ENCODE results near the gene PITX1.

The PITX1 gene

DNA sequence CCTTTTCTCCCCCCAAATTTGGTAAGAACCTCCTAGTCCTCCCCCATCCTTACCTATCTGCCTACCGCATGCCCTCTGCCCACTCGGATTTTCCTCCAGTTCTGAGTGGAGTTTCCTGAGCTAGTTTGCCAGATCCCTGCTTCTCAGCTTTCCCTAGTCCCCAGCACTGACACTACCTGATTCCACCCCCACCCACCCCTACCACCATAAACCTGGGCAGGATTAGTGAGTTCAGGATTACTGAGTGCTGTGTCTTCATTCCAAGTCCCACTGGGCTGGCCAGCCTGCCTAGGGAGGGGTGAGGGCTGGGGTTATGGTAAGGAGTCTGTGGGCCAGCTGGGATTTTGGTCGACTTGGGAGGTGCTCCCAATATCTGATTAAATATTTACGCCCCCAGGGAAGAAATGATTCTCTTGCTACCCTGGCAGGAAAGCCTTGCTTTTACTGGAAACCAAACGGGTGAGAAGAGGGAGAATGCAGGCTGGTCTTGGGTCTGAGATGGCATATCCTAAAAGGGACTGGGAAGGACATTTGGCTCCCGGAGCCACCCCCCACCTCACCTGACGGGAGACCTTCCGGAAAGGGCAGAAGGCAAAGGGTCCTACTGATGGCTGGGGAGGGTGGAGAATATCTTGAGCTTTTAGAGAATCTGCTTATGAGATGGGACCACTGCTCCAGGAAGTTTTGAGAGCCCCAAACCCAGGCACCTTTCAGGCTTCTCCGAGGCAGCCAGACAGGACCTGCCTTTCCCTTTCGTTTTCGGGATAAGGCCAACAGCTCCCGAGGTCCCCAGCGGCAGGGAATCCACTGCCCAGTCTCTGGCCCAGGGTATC, 3.7 kb downstream of the PITX1 start:
- H3K9ac ChIP-seq (ENCODE audit: low read length): no peak overlapping the region
- H3K79me1 ChIP-seq (ENCODE audit: low read length): no peaks in the 10 kb centered on the region
- no peak overlapping the region for H3K14ac ChIP-seq (ENCODE audit: low read length)
- no peak overlapping the region for H4K91ac ChIP-seq (ENCODE audit: low read depth, low read length)
- H2BK12ac ChIP-seq (ENCODE audit: low read length): no peak overlapping the region
- H3K18ac ChIP-seq (ENCODE audit: low read length): no peak overlapping the region
- peaks cover 13 to 17% of the 10 kb centered on the region in 2 experiments for H3K4me1 ChIP-seq (ENCODE audit: control insufficient read depth in 1 of 2, insufficient read depth in 2 of 2, low read length in 2 of 2)
- no peak overlapping the region for H2AK5ac ChIP-seq (ENCODE audit: low read length)
- no peak for DNase-seq
- no peaks in the 10 kb centered on the region for H3K79me2 ChIP-seq (ENCODE audit: control insufficient read depth, insufficient read depth, low read length, poor library complexity)
- no peak overlapping the region for H3K27ac ChIP-seq (ENCODE audit: low read depth, low read length)
- H3K4me3 ChIP-seq (ENCODE audit: low read depth, low read length): no peak overlapping the region
- no peak overlapping the region for H4K8ac ChIP-seq (ENCODE audit: low read depth, low read length)
- H4K12ac ChIP-seq (ENCODE audit: low read depth, low read length): no peak overlapping the region
- peaks cover 88% of the 10 kb centered on the region for H3K27me3 ChIP-seq (ENCODE audit: insufficient read depth, low read length)
- no peak overlapping the region for H3K4ac ChIP-seq (ENCODE audit: low read depth, low read length)
- no peak overlapping the region for H3K4me2 ChIP-seq (ENCODE audit: low read length)
- H2AFZ ChIP-seq (ENCODE audit: insufficient read depth, low read length, poor library complexity): no peak overlapping the region
- WGBS (ENCODE audit: extremely low coverage, insufficient coverage, insufficient read length): no CpG with 5 or more reads among the region's 13 CpGs
- peaks cover 11% of the 10 kb centered on the region for H3K9me3 ChIP-seq (ENCODE audit: insufficient read depth, low read depth, low read length)
- H3K36me3 ChIP-seq (ENCODE audit: control insufficient read depth in 1 of 2, insufficient read depth in 2 of 2, low read length in 2 of 2): no peaks in the 10 kb centered on the region
- H2BK120ac ChIP-seq (ENCODE audit: insufficient read depth, low read length, poor library complexity): no peak overlapping the region
- no peak overlapping the region for H3K23ac ChIP-seq (ENCODE audit: low read length)
- no peak overlapping the region for H2BK5ac ChIP-seq (ENCODE audit: low read depth, low read length, poor library complexity)

DNA sequence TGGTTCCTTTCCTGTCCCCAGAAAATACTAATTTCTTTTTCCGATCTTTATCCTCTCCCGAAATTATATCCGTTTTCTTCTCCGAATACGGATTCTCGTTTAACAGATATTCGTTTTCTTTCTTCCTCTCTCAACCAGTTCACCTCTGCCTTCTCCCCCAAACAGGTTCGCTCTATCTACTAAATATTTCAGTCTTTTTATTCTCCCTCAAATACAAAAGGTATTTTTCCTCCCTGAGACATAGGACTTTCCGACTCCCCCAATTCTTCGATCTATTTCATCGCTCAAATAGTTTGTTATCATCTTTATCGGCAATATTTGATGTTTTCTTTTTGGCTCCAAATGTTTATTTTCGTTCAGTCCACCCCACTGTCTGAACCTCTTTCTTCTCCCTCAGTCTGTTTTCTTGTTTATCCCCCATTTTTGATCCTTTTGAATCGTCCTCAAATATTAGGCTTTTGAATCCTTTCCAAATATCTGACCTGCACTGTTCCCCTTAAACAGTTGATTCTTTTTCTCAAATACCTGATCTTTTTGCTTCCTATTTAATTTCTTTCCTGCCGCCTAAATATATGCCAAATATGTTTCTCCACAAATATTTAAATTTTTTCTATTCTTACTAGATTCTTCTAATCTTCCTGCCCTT, 4.4 kb downstream of the PITX1 start:
- H3K4me3 ChIP-seq (ENCODE audit: low read depth, low read length): no peak overlapping the region
- H2BK5ac ChIP-seq (ENCODE audit: low read depth, low read length, poor library complexity): no peak overlapping the region
- peaks cover 81% of the 10 kb centered on the region for H3K27me3 ChIP-seq (ENCODE audit: insufficient read depth, low read length)
- H3K79me2 ChIP-seq (ENCODE audit: control insufficient read depth, insufficient read depth, low read length, poor library complexity): no peaks in the 10 kb centered on the region
- no peaks in the 10 kb centered on the region for H3K79me1 ChIP-seq (ENCODE audit: low read length)
- H2BK12ac ChIP-seq (ENCODE audit: low read length): no peak overlapping the region
- no peak overlapping the region for H2AFZ ChIP-seq (ENCODE audit: insufficient read depth, low read length, poor library complexity)
- H3K9me3 ChIP-seq (ENCODE audit: insufficient read depth, low read depth, low read length): peaks cover 9% of the 10 kb centered on the region
- no peak overlapping the region for H4K8ac ChIP-seq (ENCODE audit: low read depth, low read length)
- H4K91ac ChIP-seq (ENCODE audit: low read depth, low read length): no peak overlapping the region
- no peak overlapping the region for H4K12ac ChIP-seq (ENCODE audit: low read depth, low read length)
- H3K4me1 ChIP-seq (ENCODE audit: control insufficient read depth in 1 of 2, insufficient read depth in 2 of 2, low read length in 2 of 2): peaks cover 13 to 17% of the 10 kb centered on the region in 2 experiments
- no peak overlapping the region for H3K4me2 ChIP-seq (ENCODE audit: low read length)
- no peak overlapping the region for H3K14ac ChIP-seq (ENCODE audit: low read length)
- H3K9ac ChIP-seq (ENCODE audit: low read length): no peak overlapping the region
- WGBS (ENCODE audit: extremely low coverage, insufficient coverage, insufficient read length): no CpG with 5 or more reads among the region's 15 CpGs
- no peak overlapping the region for H3K18ac ChIP-seq (ENCODE audit: low read length)
- no peak overlapping the region for H3K4ac ChIP-seq (ENCODE audit: low read depth, low read length)
- H2AK5ac ChIP-seq (ENCODE audit: low read length): no peak overlapping the region
- no peak overlapping the region for H3K23ac ChIP-seq (ENCODE audit: low read length)
- no peaks in the 10 kb centered on the region for H3K36me3 ChIP-seq (ENCODE audit: control insufficient read depth in 1 of 2, insufficient read depth in 2 of 2, low read length in 2 of 2)
- DNase-seq: no peak
- H3K27ac ChIP-seq (ENCODE audit: low read depth, low read length): no peak overlapping the region
- no peak overlapping the region for H2BK120ac ChIP-seq (ENCODE audit: insufficient read depth, low read length, poor library complexity)

DNA sequence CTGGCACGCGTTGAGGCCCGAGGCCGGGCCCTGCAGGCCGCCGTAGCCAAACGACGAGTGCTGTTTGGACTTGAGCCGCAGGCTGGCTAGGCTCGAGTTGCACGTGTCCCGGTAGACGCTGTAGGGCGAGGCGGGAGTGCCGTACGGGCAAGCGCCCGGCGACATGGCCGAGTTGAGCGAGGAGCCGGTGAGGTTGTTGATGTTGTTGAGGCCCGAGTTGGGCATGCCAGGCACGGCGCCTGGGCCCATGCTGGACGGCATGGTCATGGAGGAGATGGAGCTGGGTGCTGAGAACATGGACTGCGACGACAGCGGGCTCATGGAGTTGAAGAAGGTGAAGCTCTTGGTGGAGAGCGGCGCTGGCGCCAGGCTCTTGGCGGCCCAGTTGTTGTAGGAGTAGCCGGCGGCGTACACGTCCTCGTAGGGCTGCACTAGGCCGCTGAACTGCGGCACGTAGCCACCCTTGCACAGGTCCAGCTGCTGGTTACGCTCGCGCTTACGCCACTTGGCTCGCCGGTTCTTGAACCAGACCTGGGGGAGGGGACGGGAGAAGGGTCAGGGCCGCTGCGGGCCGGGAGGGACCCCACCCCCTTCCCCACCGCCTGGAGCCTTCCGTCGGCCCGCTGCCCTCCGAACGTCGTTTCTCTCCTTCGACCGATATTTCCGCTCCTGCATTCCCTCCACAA, 5.1 kb downstream of the PITX1 start:
- DNase-seq: no peak
- Histone ChIP-seq H3K9ac (ENCODE audit: low read length) (no peak overlapping the region), H3K23ac (ENCODE audit: low read length) (peak overlapping the region; percentile 1), H3K79me1 (ENCODE audit: low read length) (no peaks in the 10 kb centered on the region), H3K27ac (ENCODE audit: low read depth, low read length) (no peak overlapping the region), H2BK120ac (ENCODE audit: insufficient read depth, low read length, poor library complexity) (no peak overlapping the region), H3K36me3 (ENCODE audit: control insufficient read depth in 1 of 2, insufficient read depth in 2 of 2, low read length in 2 of 2) (no peaks in the 10 kb centered on the region), H4K91ac (ENCODE audit: low read depth, low read length) (no peak overlapping the region), H3K18ac (ENCODE audit: low read length) (no peak overlapping the region), H2AK5ac (ENCODE audit: low read length) (no peak overlapping the region), H2BK12ac (ENCODE audit: low read length) (no peak overlapping the region), H3K4me1 (ENCODE audit: control insufficient read depth in 1 of 2, insufficient read depth in 2 of 2, low read length in 2 of 2) (peaks cover 13 to 17% of the 10 kb centered on the region in 2 experiments), H3K9me3 (ENCODE audit: insufficient read depth, low read depth, low read length) (peaks cover 9% of the 10 kb centered on the region), H3K27me3 (ENCODE audit: insufficient read depth, low read length) (peaks cover 75% of the 10 kb centered on the region), H3K14ac (ENCODE audit: low read length) (no peak overlapping the region), H4K8ac (ENCODE audit: low read depth, low read length) (no peak overlapping the region), H3K4me3 (ENCODE audit: low read depth, low read length) (no peak overlapping the region), H4K12ac (ENCODE audit: low read depth, low read length) (no peak overlapping the region), H3K4ac (ENCODE audit: low read depth, low read length) (no peak overlapping the region), H2BK5ac (ENCODE audit: low read depth, low read length, poor library complexity) (no peak overlapping the region), H2AFZ (ENCODE audit: insufficient read depth, low read length, poor library complexity) (peak overlapping the region; percentile 40), H3K79me2 (ENCODE audit: control insufficient read depth, insufficient read depth, low read length, poor library complexity) (no peaks in the 10 kb centered on the region), H3K4me2 (ENCODE audit: low read length) (no peak overlapping the region)
- no CpG with 5 or more reads among the region's 62 CpGs for WGBS (ENCODE audit: extremely low coverage, insufficient coverage, insufficient read length)

DNA sequence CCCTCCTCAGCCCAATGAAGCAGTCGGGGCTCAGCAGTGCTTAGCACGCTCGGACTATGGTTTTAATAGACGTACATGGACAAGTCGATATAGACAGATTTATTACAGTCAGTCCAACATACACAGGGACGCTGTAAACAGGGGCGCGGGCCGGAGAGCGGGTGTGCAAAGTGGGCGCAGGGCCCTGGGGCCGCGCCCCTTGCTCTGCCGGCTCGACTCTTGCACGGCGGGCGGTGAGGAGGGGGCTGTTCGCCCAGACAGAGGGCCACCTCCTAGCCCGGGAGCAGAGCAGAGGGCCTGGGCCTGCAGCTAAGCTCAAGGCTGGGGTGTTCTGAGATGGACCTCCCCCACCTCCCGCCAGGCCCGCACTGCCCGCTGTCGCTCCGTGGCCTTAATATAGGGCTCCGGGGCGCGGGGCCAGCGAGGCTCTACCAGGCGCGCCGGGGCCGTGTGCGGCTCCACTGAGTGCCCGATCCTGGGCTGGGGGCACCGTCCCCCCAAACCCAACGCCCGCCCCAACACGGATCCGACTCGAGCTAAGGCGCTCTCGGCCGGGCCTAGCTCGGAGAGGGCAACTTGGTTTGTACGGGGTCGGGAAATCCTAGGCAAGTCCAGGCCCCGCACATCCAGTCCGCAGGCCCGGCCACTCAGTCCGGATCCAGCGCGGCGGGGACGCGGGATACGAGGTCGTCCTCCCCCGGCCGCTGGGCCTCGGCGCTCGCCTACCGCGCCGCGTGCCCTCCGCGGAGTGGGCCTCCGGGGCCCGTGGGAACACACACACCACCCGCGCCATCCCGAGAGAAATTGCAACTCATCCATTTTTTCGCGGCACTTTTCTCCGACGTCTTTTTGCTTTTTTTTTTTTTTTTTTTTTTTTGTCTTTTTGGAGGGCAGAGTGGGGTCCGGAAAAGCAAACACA, 6.1 kb downstream of the PITX1 start:
- H3K79me2 ChIP-seq (ENCODE audit: control insufficient read depth, insufficient read depth, low read length, poor library complexity): no peaks in the 10 kb centered on the region
- no peak overlapping the region for H2BK12ac ChIP-seq (ENCODE audit: low read length)
- no peak overlapping the region for H3K18ac ChIP-seq (ENCODE audit: low read length)
- no peak overlapping the region for H3K4me3 ChIP-seq (ENCODE audit: low read depth, low read length)
- no peak overlapping the region for H2BK120ac ChIP-seq (ENCODE audit: insufficient read depth, low read length, poor library complexity)
- H3K4me1 ChIP-seq (ENCODE audit: control insufficient read depth in 1 of 2, insufficient read depth in 2 of 2, low read length in 2 of 2): peaks cover 8 to 9% of the 10 kb centered on the region in 2 experiments
- no peak overlapping the region for H4K91ac ChIP-seq (ENCODE audit: low read depth, low read length)
- H2AK5ac ChIP-seq (ENCODE audit: low read length): no peak overlapping the region
- no CpG with 5 or more reads among the region's 79 CpGs for WGBS (ENCODE audit: extremely low coverage, insufficient coverage, insufficient read length)
- no peaks in the 10 kb centered on the region for H3K36me3 ChIP-seq (ENCODE audit: control insufficient read depth in 1 of 2, insufficient read depth in 2 of 2, low read length in 2 of 2)
- H3K23ac ChIP-seq (ENCODE audit: low read length): no peak overlapping the region
- H2AFZ ChIP-seq (ENCODE audit: insufficient read depth, low read length, poor library complexity): no peak overlapping the region
- H3K27me3 ChIP-seq (ENCODE audit: insufficient read depth, low read length): peaks cover 66% of the 10 kb centered on the region
- no peak overlapping the region for H2BK5ac ChIP-seq (ENCODE audit: low read depth, low read length, poor library complexity)
- H3K79me1 ChIP-seq (ENCODE audit: low read length): no peaks in the 10 kb centered on the region
- no peak overlapping the region for H3K9ac ChIP-seq (ENCODE audit: low read length)
- no peak overlapping the region for H3K4me2 ChIP-seq (ENCODE audit: low read length)
- no peak overlapping the region for H3K27ac ChIP-seq (ENCODE audit: low read depth, low read length)
- H4K8ac ChIP-seq (ENCODE audit: low read depth, low read length): no peak overlapping the region
- DNase-seq: no peak
- H3K9me3 ChIP-seq (ENCODE audit: insufficient read depth, low read depth, low read length): peaks cover 9% of the 10 kb centered on the region
- no peak overlapping the region for H4K12ac ChIP-seq (ENCODE audit: low read depth, low read length)
- no peak overlapping the region for H3K4ac ChIP-seq (ENCODE audit: low read depth, low read length)
- no peak overlapping the region for H3K14ac ChIP-seq (ENCODE audit: low read length)

All from trophoblast cell (in vitro differentiated cells and primary cell).